Suprapubic skin (tissue), 3 donors: ENCODE results near the gene HERC2.

Experiments
- EP300 ChIP-seq: sonication (generic); formaldehyde crosslinking; IDR thresholded peaks from one replicate; pipeline ENCODE4 v1.6.1; 2017; ENCODE audit warnings: antibody characterized with exemption
- POLR2A ChIP-seq, 2 donors: fragments of 450-650 bp; IDR thresholded peaks; one replicate each; pipeline ENCODE4 v1.6.1; 2017; ENCODE audit warnings: antibody characterized with exemption in 2 of 2, mild to moderate bottlenecking in 2 of 2, moderate library complexity in 2 of 2
- TF ChIP-seq, protein P1 (sequence below), 2 donors: fragments of 200-600 bp in 1 of 2; fragments of 450-650 bp in 1 of 2; sonication (generic) in 1 of 2; IDR thresholded peaks; one replicate each; pipeline ENCODE4 v1.5.1; 2016 to 2019; ENCODE audit warnings: antibody characterized with exemption in 2 of 2, mild to moderate bottlenecking in 1 of 2, moderate library complexity in 1 of 2

DNA sequence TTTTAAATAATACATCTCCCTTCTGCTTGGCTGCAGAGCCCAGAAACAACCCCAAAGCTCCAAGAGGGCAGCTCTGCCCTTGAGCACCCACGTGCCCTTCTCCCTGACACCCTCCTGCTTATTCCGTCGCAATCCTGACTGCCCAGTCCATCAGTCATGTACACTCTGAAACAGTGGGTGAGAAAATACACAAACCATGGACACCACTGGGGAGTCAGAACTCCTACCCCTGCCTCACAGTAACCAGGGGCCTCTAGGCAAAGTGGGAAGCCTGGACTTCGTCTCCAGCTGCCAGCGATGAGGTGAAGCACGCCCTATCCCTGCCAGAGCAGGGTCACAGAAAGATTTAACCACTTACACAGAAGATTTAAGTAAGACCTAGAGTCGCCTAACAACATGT is 40.1 kb downstream of the HERC2 start:
- no peak for TF ChIP-seq POLR2A (IDR thresholded peaks at IDR 0.05)
- TF ChIP-seq, protein P1, sequence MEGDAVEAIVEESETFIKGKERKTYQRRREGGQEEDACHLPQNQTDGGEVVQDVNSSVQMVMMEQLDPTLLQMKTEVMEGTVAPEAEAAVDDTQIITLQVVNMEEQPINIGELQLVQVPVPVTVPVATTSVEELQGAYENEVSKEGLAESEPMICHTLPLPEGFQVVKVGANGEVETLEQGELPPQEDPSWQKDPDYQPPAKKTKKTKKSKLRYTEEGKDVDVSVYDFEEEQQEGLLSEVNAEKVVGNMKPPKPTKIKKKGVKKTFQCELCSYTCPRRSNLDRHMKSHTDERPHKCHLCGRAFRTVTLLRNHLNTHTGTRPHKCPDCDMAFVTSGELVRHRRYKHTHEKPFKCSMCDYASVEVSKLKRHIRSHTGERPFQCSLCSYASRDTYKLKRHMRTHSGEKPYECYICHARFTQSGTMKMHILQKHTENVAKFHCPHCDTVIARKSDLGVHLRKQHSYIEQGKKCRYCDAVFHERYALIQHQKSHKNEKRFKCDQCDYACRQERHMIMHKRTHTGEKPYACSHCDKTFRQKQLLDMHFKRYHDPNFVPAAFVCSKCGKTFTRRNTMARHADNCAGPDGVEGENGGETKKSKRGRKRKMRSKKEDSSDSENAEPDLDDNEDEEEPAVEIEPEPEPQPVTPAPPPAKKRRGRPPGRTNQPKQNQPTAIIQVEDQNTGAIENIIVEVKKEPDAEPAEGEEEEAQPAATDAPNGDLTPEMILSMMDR (IDR thresholded peaks at IDR 0.05): no peak
- TF ChIP-seq EP300: no peak
